Psoas muscle (tissue), 8 donors: Measurements from ENCODE around the gene AMMECR1L. TPM values are rescaled to one million over a fixed set of nuclear protein-coding genes. Genes with fewer than 3 reads are reported as not detected.
"Not testable (repeated sequence)": the region's sequence is repeated elsewhere in the genome, so short reads cannot be mapped to it uniquely, and the experiment has no call there.

Experiments used
- ATAC-seq, 4 donors: fragments of 200-7000 bp; cut with Tn5 transposase; one replicate each; pipeline ENCODE4 v1.9.1; 2020; ENCODE audit warnings: moderate library complexity in 3 of 4, mild to moderate bottlenecking in 2 of 4
- DNase-seq, 2 donors: peaks; one replicate each; pipeline ENCODE4 v3.0.0-alpha.2; 2020
- H3K27ac ChIP-seq: fragments of 200-600 bp; one replicate; pipeline ENCODE4 v1.8.0; 2022
- H3K27me3 ChIP-seq, 3 donors: fragments of 200-600 bp in 1 of 3; one replicate each; pipeline versions ENCODE4 v1.6.1 to v1.8.0; 2013 to 2022; ENCODE audit warnings: low read length in 2 of 3, mild to moderate bottlenecking in 2 of 3, moderate library complexity in 1 of 3; ENCODE audit not compliant: insufficient read depth in 3 of 3
- H3K36me3 ChIP-seq, 2 donors: fragments of 200-600 bp in 1 of 2; one replicate each; pipeline versions ENCODE4 v1.6.1 to v1.8.0; 2013 to 2022; ENCODE audit warnings: low read depth in 1 of 2, mild to moderate bottlenecking in 1 of 2, moderate library complexity in 1 of 2; ENCODE audit not compliant: insufficient read depth in 1 of 2
- H3K4me1 ChIP-seq: fragments of 200-600 bp; one replicate; pipeline ENCODE4 v1.8.0; 2022
- H3K4me3 ChIP-seq: fragments of 200-600 bp; one replicate; pipeline ENCODE4 v1.8.0; 2022; ENCODE audit warnings: mild to moderate bottlenecking
- H3K9me3 ChIP-seq: fragments of 200-600 bp; one replicate; pipeline ENCODE4 v1.8.0; 2022
- WGBS, 3 donors: extraction: QIAGEN DNeasy Blood & Tissue Kit; methylation state at CpG; one replicate each; pipeline versions ENCODE4 v1.1.6 to v1.1.7; 2013; 5-methylcytosine and 5-hydroxymethylcytosine counted together
- intact Hi-C, 2 donors: fragments of 100-400 bp; cut with DNase I; formaldehyde crosslinking; loops; one replicate each; pipeline versions ENCODE4 v1.11.0 to v1.14.2; 2022
- polyA plus RNA-seq, 3 donors: library from polyadenylated mRNA; stranded (reverse); fragments of 200-250 nt; gene quantifications; one replicate each; pipeline ENCODE4 v1.2.3, GENCODE V29; 2013
- total RNA-seq, 4 donors: library from RNA; stranded (reverse); fragmentation: NEBNext Ultra II Directional in 2 of 4; extraction: Animal tissue kit (Norgen Biotek cat#: 25700) in 2 of 4; gene quantifications; one replicate each; pipeline versions ENCODE4 v1.2.1 to v1.2.4, GENCODE V29; 2021 to 2023
- TF ChIP-seq, protein P1 (sequence below): fragments of 200-600 bp; IDR thresholded peaks from one replicate; pipeline ENCODE4 v1.8.0; 2022; ENCODE audit warnings: antibody characterized with exemption
- donor health status: healthy with polysubstance abuse.
- donor health status: DM: no; HTN: no; CAD: no; lungs with moderate emphysema.
- donor health status: Bipolar disorder and iron deficiency.
- donor health status: healthy.
- donor health status: DM: yes; HTN: yes; CAD: no.
- donor health status: DM: no; HTN: no; CAD: no.
- donor health status: DM: no; HTN: no; CAD: no.
- donor health status: DM: yes; HTN: yes; CAD: no.

Gene AMMECR1L
- total and polyA plus RNA-seq, 7 donors = 6.2 to 14.8 (median 11.0) TPM

DNA sequence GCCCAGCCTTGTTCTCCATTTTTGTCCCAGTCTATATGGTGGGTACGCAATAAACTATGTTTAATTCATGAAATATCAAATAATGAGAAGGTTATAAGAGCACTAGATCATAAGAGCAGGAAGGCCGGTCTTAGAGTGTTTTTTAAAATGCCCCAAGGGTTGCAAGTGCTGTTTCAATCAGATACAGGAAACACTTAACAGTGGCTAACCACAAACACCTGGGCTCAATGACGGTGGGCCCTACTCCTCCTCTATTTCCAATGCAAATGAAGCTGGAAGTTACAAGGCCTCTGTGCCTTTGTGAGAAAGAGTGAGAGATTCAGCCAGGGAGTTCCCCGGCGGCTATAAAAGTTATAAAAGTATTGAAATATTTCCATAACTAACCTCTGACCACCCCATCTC lies 55.9 kb downstream of the AMMECR1L start:
- WGBS, 3 donors = 64 to 65% (median 65%) methylated on average over 5 of the region's 5 CpGs
- no peak overlapping the region for H3K27ac ChIP-seq
- DNase-seq (no peak), ATAC-seq (no peak)
- intact Hi-C loops = loop anchor here in 1 of 2 donors (10.0 kb wide), 1 partner anchor 235 kb away; no protein-coding TSS in a partner anchor
- no peaks in the 10 kb centered on the region for H3K9me3 ChIP-seq
- no peaks in the 10 kb centered on the region for H3K27me3 ChIP-seq
- no peaks in the 10 kb centered on the region for H3K4me1 ChIP-seq
- H3K36me3 ChIP-seq = no peaks in the 10 kb centered on the region
- H3K4me3 ChIP-seq = no peak overlapping the region
- TF ChIP-seq, protein P1, sequence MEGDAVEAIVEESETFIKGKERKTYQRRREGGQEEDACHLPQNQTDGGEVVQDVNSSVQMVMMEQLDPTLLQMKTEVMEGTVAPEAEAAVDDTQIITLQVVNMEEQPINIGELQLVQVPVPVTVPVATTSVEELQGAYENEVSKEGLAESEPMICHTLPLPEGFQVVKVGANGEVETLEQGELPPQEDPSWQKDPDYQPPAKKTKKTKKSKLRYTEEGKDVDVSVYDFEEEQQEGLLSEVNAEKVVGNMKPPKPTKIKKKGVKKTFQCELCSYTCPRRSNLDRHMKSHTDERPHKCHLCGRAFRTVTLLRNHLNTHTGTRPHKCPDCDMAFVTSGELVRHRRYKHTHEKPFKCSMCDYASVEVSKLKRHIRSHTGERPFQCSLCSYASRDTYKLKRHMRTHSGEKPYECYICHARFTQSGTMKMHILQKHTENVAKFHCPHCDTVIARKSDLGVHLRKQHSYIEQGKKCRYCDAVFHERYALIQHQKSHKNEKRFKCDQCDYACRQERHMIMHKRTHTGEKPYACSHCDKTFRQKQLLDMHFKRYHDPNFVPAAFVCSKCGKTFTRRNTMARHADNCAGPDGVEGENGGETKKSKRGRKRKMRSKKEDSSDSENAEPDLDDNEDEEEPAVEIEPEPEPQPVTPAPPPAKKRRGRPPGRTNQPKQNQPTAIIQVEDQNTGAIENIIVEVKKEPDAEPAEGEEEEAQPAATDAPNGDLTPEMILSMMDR = no peak

DNA sequence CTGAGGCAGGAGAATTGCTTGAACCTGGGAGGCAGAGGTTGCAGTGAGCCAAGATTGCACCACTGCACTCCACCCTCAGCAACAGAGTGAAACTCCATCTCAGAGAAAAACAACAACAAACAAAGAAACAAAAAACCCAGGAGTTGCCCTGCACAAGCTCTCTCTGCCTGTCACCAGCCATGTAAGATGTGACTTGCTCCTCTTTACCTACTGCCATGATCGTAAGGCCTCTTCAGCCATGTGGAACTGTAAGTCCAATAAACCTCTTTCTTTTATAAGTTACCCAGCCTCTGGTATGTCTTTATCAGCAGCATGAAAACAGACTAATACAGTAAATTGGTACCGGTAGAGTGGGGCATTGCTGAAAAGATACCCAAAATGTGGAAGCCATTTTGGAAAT lies 59.0 kb downstream of the AMMECR1L start:
- not testable (repeated sequence) for DNase-seq, H3K27me3 ChIP-seq, H3K4me1 ChIP-seq, H3K36me3 ChIP-seq, H3K27ac ChIP-seq, H3K9me3 ChIP-seq, ATAC-seq, H3K4me3 ChIP-seq
- intact Hi-C loops = loop anchor here in 1 of 2 donors (10.0 kb wide), 1 partner anchor 232 kb away; no protein-coding TSS in a partner anchor
- 95 to 97% (median 96%) methylated on average over 2 of the region's 2 CpGs for WGBS, 3 donors

DNA sequence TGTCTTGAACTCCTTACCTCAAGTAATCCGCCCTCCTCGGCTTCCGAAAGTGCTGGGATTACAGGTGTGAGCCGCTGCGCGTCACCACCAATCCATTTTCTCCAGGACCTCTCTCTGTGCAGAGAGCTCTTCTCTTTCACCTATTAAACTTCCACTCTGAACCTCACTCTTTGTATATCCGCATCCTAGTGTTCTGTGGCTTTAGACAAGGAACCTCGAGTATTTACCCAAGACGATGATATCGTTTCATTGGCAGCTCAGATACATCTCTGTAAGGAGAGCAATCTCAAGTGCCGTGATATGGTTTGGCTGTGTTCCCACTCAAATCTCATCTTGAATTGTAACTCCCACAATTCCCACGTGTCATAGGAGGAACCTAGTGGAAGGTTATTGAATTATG lies 59.7 kb downstream of the AMMECR1L start:
- no peak overlapping the region for H3K4me3 ChIP-seq
- ATAC-seq = no peak
- intact Hi-C loops = loop anchor here in 1 of 2 donors (10.0 kb wide), 1 partner anchor 231 kb away; no protein-coding TSS in a partner anchor
- no peaks in the 10 kb centered on the region for H3K4me1 ChIP-seq
- no peaks in the 10 kb centered on the region for H3K36me3 ChIP-seq
- TF ChIP-seq, protein P1 = no peak
- no peak overlapping the region for H3K27ac ChIP-seq
- WGBS, 3 donors = 76 to 87% (median 86%) methylated on average over 12 of the region's 12 CpGs
- no peaks in the 10 kb centered on the region for H3K27me3 ChIP-seq
- H3K9me3 ChIP-seq = no peaks in the 10 kb centered on the region
- DNase-seq = no peak

DNA sequence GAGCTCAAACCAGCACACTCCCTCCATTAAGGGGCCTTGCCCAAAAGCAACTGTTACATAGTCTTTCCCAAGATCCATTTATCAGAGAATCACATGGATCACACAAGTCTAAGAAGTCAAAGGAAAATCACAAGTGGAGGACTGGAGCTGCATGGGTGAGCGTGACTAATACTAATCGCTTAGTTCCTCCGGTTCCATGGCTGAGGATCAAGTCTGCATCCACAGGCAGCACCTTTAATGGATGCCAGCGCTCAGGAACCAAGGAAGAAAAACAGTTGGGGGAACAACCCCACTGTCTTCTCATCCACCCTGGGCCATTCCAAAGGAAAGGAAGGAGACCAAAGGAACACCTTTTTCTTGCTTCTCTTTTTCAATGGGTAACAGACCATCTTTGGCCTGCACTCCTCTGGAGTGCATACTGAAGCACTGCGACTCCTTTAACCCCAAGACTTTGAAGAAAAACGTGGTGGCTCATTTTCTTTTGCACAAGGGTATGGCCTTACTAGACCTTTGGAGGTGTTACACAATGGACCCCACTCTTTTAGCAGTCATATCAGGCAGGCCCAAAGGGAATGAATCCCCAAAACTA lies 65.6 kb downstream of the AMMECR1L start:
- no peaks in the 10 kb centered on the region for H3K36me3 ChIP-seq
- 71 to 76% (median 74%) methylated on average over 6 of the region's 6 CpGs for WGBS, 3 donors
- ATAC-seq (no peak), DNase-seq (no peak)
- no peaks in the 10 kb centered on the region for H3K4me1 ChIP-seq
- H3K4me3 ChIP-seq = no peak overlapping the region
- TF ChIP-seq, protein P1 = no peak
- H3K9me3 ChIP-seq = peaks cover 6% of the 10 kb centered on the region
- H3K27me3 ChIP-seq = no peaks in the 10 kb centered on the region
- intact Hi-C loops = loop anchor here in 1 of 2 donors (10.0 kb wide), 1 partner anchor 225 kb away; no protein-coding TSS in a partner anchor
- H3K27ac ChIP-seq = no peak overlapping the region

DNA sequence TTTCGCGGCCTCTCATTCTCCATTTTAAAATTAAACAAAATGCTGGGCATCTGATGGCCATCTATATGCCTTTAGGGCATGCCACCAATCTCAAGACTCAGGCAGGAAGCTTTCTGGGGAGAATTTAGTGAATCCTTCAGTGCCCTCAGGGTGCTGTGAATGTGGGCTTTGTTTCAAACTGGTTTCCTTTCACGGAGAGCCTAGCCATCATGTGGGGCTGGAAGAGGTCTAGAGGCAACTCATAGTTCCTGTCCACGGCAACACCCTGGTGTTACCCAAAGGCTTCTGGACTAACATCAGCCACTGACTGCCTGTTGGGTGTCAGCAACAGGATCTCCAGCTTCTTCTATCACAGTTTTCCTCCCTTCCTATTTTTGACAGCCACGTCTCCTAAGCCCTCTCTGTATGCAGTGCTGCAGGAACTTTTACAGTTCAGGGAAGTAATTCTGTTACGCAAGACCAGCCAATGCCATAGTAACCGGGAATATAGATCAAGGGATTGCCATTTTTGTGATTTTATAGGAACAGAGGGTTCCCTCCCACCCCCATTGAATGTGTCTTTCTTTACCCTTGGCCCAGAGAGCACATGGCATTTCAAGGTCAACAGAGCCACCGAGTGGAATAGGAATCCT lies 66.8 kb downstream of the AMMECR1L start:
- intact Hi-C loops = no loop called here
- TF ChIP-seq, protein P1 = no peak
- Histone ChIP-seq H3K27me3 (no peaks in the 10 kb centered on the region), H3K27ac (no peak overlapping the region), H3K36me3 (no peaks in the 10 kb centered on the region), H3K4me1 (no peaks in the 10 kb centered on the region), H3K9me3 (peaks cover 6% of the 10 kb centered on the region), H3K4me3 (no peak overlapping the region)
- WGBS, 3 donors = 75 to 81% (median 79%) methylated on average over 8 of the region's 8 CpGs
- no peak for ATAC-seq
- no peak for DNase-seq
